ENCODE measurements around the gene FAR1.

The FAR1 gene

GRCh38 chr11:13668957-13669521, 571 bp downstream of the FAR1 start:
- H3K36me3 ChIP-seq (ENCODE audit: control insufficient read depth in 1 of 2, insufficient read depth in 2 of 2, low read depth in 1 of 2, low read length in 2 of 2), result no peaks in the 10 kb centered on the region
- H3K9me3 ChIP-seq (ENCODE audit: control insufficient read depth, low read length), result no peaks in the 10 kb centered on the region
- no peaks in the 10 kb centered on the region for H3K27me3 ChIP-seq (ENCODE audit: control insufficient read depth in 1 of 2, insufficient read depth in 1 of 2, low read length in 2 of 2)
- H3K14ac ChIP-seq (ENCODE audit: low read length in 2 of 2), result no peak overlapping the region
- H3K4ac ChIP-seq (ENCODE audit: low read depth in 1 of 2, low read length in 2 of 2), result peak overlapping the region in 1 of 2 experiments; percentile 91
- H4K8ac ChIP-seq (ENCODE audit: low read length), result peak overlapping the region; percentile 1
- peak overlapping the region; percentile 93 to 99 for H3K4me3 ChIP-seq (ENCODE audit: insufficient read depth in 1 of 2, low read depth in 1 of 2, low read length in 2 of 2)
- WGBS, result 1% methylated on average over 33 of the region's 33 CpGs
- no peaks in the 10 kb centered on the region for H3K79me1 ChIP-seq (replicated peaks; ENCODE audit: low read length, poor library complexity, severe bottlenecking)
- H4K91ac ChIP-seq (ENCODE audit: low read length), result peak overlapping the region; percentile 11
- H3K23ac ChIP-seq (ENCODE audit: low read length in 2 of 2), result peak overlapping the region in 1 of 2 experiments; percentile 79
- peak overlapping the region in 1 of 2 experiments; percentile 29 for H2BK12ac ChIP-seq (ENCODE audit: low read length in 2 of 2)
- H2AFZ ChIP-seq (ENCODE audit: low read depth, low read length), result peak overlapping the region; percentile 93
- H3K4me2 ChIP-seq (ENCODE audit: low read length, poor library complexity, severe bottlenecking), result peak overlapping the region; percentile 83
- H3K27ac ChIP-seq (ENCODE audit: low read length, poor library complexity, severe bottlenecking), result peak overlapping the region; percentile 3
- peak; percentile 54 for DNase-seq
- peaks cover 7% of the 10 kb centered on the region for H3K4me1 ChIP-seq (ENCODE audit: control insufficient read depth, insufficient read depth, low read depth, low read length)
- no peak overlapping the region for H2BK15ac ChIP-seq (ENCODE audit: low read depth, poor library complexity, severe bottlenecking)
- peak overlapping the region; percentile 44 for H2BK120ac ChIP-seq (ENCODE audit: low read depth, low read length)
- H2AK5ac ChIP-seq (ENCODE audit: low read length, severe bottlenecking), result no peak overlapping the region
- peak overlapping the region; percentile 41 to 92 for H3K18ac ChIP-seq (ENCODE audit: low read depth in 1 of 2, low read length in 2 of 2)
- no peak overlapping the region for H2BK5ac ChIP-seq (ENCODE audit: low read depth, low read length, poor library complexity, severe bottlenecking)
- peak overlapping the region; percentile 95 for H3K9ac ChIP-seq (ENCODE audit: low read length)

- Histone ChIP-seq H3K4me1 (ENCODE audit: control insufficient read depth, insufficient read depth, low read depth, low read length) (peaks cover 7% of the 10 kb centered on the region), H4K8ac (ENCODE audit: low read length) (no peak overlapping the region), H3K36me3 (ENCODE audit: control insufficient read depth in 1 of 2, insufficient read depth in 2 of 2, low read depth in 1 of 2, low read length in 2 of 2) (no peaks in the 10 kb centered on the region), H2BK5ac (ENCODE audit: low read depth, low read length, poor library complexity, severe bottlenecking) (no peak overlapping the region), H3K27me3 (ENCODE audit: control insufficient read depth in 1 of 2, insufficient read depth in 1 of 2, low read length in 2 of 2) (no peaks in the 10 kb centered on the region), H3K4me3 (ENCODE audit: insufficient read depth in 1 of 2, low read depth in 1 of 2, low read length in 2 of 2) (peak overlapping the region; percentile 18 to 99), H2AK5ac (ENCODE audit: low read length, severe bottlenecking) (no peak overlapping the region), H3K27ac (ENCODE audit: low read length, poor library complexity, severe bottlenecking) (no peak overlapping the region), H2AFZ (ENCODE audit: low read depth, low read length) (no peak overlapping the region), H3K14ac (ENCODE audit: low read length in 2 of 2) (no peak overlapping the region), H2BK120ac (ENCODE audit: low read depth, low read length) (no peak overlapping the region), H3K18ac (ENCODE audit: low read depth in 1 of 2, low read length in 2 of 2) (no peak overlapping the region), H4K91ac (ENCODE audit: low read length) (no peak overlapping the region), H3K9me3 (ENCODE audit: control insufficient read depth, low read length) (no peaks in the 10 kb centered on the region), H3K23ac (ENCODE audit: low read length in 2 of 2) (no peak overlapping the region), H2BK15ac (ENCODE audit: low read depth, poor library complexity, severe bottlenecking) (no peak overlapping the region), H3K79me1 (replicated peaks; ENCODE audit: low read length, poor library complexity, severe bottlenecking) (no peaks in the 10 kb centered on the region), H3K4me2 (ENCODE audit: low read length, poor library complexity, severe bottlenecking) (peak overlapping the region; percentile 83), H3K9ac (ENCODE audit: low read length) (peak overlapping the region; percentile 95), H2BK12ac (ENCODE audit: low read length in 2 of 2) (no peak overlapping the region), H3K4ac (ENCODE audit: low read depth in 1 of 2, low read length in 2 of 2) (peak overlapping the region in 1 of 2 experiments; percentile 3)
- WGBS, result 76% methylated on average over 14 of the region's 18 CpGs
- peak; percentile 51 for DNase-seq
These were observed 1.3 kb downstream of the FAR1 start for GRCh38 chr11:13669544-13670488.

- Histone ChIP-seq H2BK15ac (ENCODE audit: low read depth, poor library complexity, severe bottlenecking) (no peak overlapping the region), H2AK5ac (ENCODE audit: low read length, severe bottlenecking) (no peak overlapping the region), H3K4me3 (ENCODE audit: insufficient read depth in 1 of 2, low read depth in 1 of 2, low read length in 2 of 2) (no peak overlapping the region), H3K9me3 (ENCODE audit: control insufficient read depth, low read length) (no peaks in the 10 kb centered on the region), H3K9ac (ENCODE audit: low read length) (no peak overlapping the region), H3K4me1 (ENCODE audit: control insufficient read depth, insufficient read depth, low read depth, low read length) (peaks cover 9% of the 10 kb centered on the region), H2BK12ac (ENCODE audit: low read length in 2 of 2) (no peak overlapping the region), H4K8ac (ENCODE audit: low read length) (no peak overlapping the region), H2BK5ac (ENCODE audit: low read depth, low read length, poor library complexity, severe bottlenecking) (no peak overlapping the region), H3K4me2 (ENCODE audit: low read length, poor library complexity, severe bottlenecking) (no peak overlapping the region), H3K27me3 (ENCODE audit: control insufficient read depth in 1 of 2, insufficient read depth in 1 of 2, low read length in 2 of 2) (no peaks in the 10 kb centered on the region), H3K27ac (ENCODE audit: low read length, poor library complexity, severe bottlenecking) (no peak overlapping the region), H3K23ac (ENCODE audit: low read length in 2 of 2) (no peak overlapping the region), H3K36me3 (ENCODE audit: control insufficient read depth in 1 of 2, insufficient read depth in 2 of 2, low read depth in 1 of 2, low read length in 2 of 2) (no peaks in the 10 kb centered on the region), H4K91ac (ENCODE audit: low read length) (no peak overlapping the region), H3K14ac (ENCODE audit: low read length in 2 of 2) (no peak overlapping the region), H2BK120ac (ENCODE audit: low read depth, low read length) (no peak overlapping the region), H3K4ac (ENCODE audit: low read depth in 1 of 2, low read length in 2 of 2) (no peak overlapping the region), H3K79me1 (replicated peaks; ENCODE audit: low read length, poor library complexity, severe bottlenecking) (no peaks in the 10 kb centered on the region), H3K18ac (ENCODE audit: low read depth in 1 of 2, low read length in 2 of 2) (no peak overlapping the region), H2AFZ (ENCODE audit: low read depth, low read length) (no peak overlapping the region)
- WGBS, result 100% methylated on average over 1 of the region's 1 CpG
- DNase-seq, result no peak
These were observed 4.2 kb downstream of the FAR1 start for GRCh38 chr11:13672576-13673210.

Data from mesenchymal stem cell (in vitro differentiated cells and primary cell).